ENCODE measurements around the gene SIAH2. TPM values are rescaled to one million over a fixed set of nuclear protein-coding genes. Genes with fewer than 3 reads are reported as not detected.

Gene SIAH2
- polyA plus RNA-seq, 3 donors from 2014 or later: 22.7 to 29.1 (median 25.5) TPM

DNA sequence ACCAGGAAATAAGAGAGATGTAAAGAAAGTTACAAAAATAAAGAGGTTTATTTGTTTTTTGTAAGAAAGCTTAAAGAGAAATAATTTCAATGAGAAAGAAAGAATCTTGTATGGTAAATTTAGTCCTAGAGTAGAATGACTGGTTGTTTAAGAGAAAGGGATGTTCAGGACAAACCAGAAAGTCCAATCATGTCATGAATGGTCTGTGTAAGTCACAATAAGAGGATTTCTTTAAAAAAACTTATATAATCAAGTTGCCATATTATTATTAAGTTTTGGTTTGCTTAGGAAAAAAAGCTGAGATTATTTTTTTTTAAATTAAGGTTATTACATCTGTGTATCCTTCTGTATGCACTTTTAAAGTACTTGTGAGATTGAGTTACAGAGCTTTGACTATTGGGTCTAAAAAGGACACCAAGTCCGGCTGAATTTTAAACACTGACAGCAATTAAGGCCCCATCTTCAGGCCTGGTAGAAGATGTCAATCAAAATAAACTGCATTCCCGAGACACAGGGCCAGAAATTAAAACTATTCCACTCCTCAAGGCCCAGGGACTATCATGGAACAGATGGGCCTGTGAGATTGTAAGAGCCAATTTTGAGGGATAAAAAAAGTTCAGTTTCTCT, 71.4 kb downstream of the SIAH2 start:
- H3K9me3 Mint-ChIP-seq: peaks cover 0 to 2% (median 0%) of the 10 kb centered on the region in 6 donors
- H3K27ac Mint-ChIP-seq: no peak overlapping the region
- H3K4me1 Mint-ChIP-seq: no peaks in the 10 kb centered on the region
- DNase-seq: no peak
- H3K27me3 Mint-ChIP-seq (ENCODE audit: low read depth in 3 of 3): peaks cover 2 to 4% (median 2%) of the 10 kb centered on the region in 3 donors
- H3K4me3 Mint-ChIP-seq: no peak overlapping the region
- H3K36me3 Mint-ChIP-seq: peaks cover 0 to 4% (median 0%) of the 10 kb centered on the region in 3 donors

Other genes with a start within 250 kb of the SIAH2 start
- gene SERP1, start 216.7 kb downstream of the SIAH2 start, polyA plus RNA-seq: 100 to 1,000 TPM; 142 to 187 (median 165) TPM
- gene EIF2A, start 216.4 kb downstream of the SIAH2 start, polyA plus RNA-seq: 10 to 100 TPM; 31.3 to 39.4 (median 35.8) TPM
- 100 to 1,000 TPM; 421 to 768 (median 558) TPM for gene SELENOT, start 159.8 kb downstream of the SIAH2 start, polyA plus RNA-seq
- gene ERICH6, start 59.2 kb downstream of the SIAH2 start, polyA plus RNA-seq: under 1 TPM in 1 of 3 donors, not detected in 2; 0.94 TPM
- not detected for gene MINDY4B, start 142.3 kb upstream of the SIAH2 start, polyA plus RNA-seq
- gene CLRN1, start 209.6 kb upstream of the SIAH2 start, polyA plus RNA-seq: not detected

All from immature natural killer cell (primary cell).